GM18520 (cell line): ENCODE data around the gene GLIS2.

Experiments used
- ATAC-seq: cut with Tn5 transposase; IDR thresholded peaks from one replicate; pipeline ENCODE4 v1.9.1; 2021; ENCODE audit not compliant: unreplicated experiment

GLIS2 gene

DNA sequence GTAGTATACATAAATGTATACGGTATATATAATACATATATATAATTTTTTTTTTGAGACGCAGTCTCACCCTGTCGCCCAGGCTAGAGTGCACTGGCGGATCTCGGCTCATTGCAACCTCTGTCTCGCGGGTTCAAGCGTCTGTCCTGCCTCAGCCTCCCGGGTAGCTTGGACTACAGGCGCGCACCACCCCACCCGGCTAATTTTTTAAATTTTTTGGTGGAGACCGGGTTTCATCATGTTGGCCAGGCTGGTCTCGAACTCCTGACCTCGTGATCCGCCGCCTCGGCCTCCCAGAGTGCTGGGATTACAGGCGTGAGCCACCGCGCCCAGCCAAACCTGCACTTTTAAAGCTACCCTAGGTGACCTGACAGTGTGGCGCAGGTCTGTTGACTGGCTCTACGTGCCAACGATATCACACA is 34.5 kb downstream of the GLIS2 start:
- ATAC-seq: no peak

DNA sequence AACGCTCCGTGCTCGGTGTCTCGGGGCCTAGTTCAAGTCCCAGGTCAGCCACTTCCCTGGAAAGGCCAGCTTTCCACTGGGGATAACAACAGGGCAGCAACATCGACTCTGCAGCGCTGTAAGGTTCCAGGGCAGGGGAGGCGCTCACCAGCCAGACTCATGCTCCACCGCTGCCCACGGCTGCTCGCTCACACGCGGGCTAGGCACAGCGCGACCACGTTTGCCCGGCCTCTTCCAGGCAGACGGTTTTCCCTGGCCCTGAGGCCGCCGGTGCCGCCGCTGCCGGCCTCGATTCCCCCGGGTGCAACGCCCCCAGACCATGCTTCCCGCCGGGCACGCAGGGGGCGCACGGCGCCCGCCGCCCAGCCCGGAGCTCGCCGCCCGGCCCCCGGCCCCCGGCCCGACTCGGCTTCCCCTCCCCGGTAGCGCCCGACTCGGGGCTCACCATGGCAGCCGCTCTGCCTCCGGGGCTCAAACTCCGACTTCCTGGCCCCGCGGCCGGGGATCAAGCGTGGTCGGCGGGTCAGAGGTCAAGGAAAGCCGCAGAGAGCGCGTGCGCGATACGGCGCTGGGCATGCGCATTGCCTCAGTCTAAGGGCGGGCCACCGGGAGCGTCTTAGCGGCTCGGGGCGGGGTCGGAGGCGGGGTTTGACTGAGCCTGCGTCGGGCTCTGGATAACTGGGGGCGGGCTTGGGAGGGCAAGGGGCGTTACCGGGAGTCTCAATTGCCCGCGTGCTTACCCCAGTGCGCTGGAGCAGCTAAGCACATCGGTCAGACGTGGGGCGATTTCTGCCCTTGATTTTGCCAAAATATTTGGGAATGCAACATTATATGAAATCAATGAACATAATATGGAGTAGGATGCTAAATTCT is 35.2 kb downstream of the GLIS2 start, which contains the start of gene PAM16:
Gene PAM16, minus strand, starts transcription at position 535 of the 873 bp plus-strand sequence. Its CDS starts 87 bp downstream, at position 448.
- ATAC-seq: peak; percentile 92

DNA sequence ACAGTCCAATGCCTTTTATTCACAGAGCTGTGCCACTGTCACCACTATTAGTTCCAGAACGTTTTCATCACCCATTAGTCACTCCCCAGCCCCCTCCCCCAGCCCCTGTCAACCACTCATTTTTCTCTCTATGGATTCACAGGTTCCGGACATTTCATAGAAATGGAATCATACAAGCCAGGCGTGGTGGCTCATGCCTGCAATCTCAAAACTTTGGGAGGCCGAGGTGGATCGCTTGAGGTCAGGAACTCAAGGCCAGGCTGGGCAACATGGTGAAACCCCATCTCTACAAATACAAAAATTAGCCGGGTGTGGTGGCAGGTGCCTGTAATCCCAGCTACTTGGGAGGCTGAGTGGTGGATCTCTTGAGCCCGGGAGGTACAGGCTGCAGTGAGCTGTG is 36.0 kb downstream of the GLIS2 start:
- no peak for ATAC-seq

DNA sequence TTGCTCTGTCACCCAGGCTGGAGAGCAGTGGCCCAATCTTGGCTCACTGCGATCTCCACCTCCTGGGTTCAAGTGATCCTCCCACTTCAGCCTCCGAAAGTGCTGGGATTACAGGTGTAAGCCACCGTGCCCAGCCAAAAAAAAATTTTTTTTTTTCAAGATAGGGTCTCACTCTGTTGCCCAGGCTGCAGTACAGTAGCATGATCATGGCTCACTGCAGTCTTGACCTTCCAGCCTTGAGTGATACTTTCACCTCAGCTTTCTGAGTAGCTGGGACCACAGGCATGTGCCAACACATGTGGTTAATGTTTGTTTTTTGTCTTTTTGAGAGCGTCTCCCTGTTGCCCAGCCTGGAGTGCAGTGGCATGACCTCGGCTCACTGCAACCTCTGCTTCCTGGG is 37.0 kb downstream of the GLIS2 start:
- no peak for ATAC-seq

DNA sequence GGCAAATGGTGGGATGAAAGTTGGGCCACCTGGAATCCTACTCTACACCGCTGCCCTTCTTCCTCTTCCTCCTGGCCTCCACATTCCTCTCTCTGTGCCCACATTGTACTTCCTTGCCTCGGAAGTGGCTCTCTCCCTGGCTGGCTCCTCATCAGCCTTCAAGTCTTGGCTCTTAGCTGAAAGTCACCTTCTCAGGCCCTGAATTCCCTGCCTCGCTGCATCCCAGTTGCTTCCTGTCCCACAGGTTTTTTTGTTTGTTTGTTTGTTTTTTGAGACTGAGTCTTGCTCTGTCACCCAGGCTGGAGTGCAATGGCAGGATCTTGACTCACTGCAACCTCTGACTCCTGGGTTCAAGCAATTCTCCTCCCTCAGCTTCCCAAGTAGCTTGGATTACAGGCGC is 37.8 kb downstream of the GLIS2 start:
- no peak for ATAC-seq

DNA sequence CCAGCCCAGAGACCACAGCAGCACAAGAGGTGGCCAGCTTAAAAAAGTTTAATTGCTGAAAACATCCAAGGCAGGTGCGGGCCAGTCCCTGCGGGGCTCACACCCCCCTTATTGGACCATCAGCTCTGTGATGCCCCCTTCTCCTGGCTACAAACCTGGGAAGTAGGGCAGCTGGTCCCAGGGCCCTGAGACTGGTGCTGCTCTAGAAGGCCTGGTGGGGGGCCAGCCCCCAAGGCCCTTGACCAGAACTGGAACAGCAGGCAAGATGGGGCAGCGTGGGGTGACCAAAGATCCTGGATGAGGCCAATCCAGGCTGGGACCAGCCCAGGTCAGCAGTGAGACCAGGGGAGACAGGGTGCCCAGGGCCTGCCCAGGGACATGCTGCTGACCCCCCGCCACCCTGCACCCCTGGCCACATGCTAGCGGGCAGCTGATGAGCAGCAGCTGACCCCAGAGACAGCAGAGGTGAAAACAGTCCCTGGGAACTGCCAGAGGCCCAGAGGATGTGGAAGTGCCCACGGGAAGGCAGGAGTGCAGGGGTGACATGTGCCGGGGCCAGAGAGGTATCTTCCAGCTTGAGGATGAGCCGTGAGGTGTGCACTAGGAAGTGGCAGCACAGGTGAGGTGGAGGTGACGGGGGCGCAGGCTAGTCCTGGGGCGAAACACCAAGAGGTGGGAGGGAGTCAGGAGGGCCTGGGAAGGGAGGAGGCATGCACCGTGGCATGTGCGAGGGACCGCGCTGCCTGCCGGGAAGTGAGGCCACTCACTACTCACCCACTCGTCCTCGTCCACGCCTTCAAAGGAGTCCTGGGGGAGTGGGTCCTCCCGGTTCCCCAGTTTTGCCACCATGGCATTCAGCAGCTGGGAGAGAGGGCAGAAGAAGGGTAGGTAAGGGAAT is 38.9 kb downstream of the GLIS2 start:
- no peak for ATAC-seq

DNA sequence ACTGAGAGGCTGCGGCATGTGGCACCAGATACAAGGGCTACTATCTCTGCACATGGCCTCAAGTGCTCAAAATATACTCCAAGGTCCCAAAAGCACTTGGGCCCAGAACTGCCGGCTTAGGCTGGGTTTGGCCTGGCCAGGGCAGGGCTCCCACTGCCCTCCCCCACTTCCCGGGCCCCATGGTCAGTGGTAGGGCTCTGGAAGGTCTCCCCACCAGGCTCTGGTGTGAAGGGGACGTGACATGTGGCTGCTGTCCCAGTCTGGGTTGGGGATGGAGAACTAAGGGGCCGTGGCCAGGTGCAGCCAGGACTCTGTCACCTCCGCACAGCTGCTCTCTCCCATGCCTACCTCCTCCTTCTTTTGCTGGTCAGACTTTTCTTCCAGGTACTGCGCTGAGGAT is 41.0 kb downstream of the GLIS2 start:
- no peak for ATAC-seq

DNA sequence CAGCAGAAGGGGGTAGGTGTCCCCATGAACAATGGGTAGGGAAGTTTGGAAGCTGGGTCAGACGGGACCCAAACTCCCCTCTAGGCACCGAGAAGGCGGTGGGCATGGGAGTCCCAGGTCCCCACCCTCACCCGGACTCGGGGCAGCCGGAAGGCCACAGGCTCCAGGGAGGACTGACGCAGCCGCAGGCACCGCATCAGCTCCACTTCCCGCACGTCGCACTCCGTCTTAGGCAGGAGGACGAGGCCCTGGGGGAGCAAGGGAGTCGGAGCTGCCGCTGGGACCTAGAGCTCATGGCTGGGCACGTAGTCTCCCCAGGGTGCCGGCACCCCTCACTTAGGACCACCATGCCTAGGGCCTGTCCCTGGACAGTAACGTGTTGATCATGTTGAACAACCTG is 42.4 kb downstream of the GLIS2 start:
- no peak for ATAC-seq

DNA sequence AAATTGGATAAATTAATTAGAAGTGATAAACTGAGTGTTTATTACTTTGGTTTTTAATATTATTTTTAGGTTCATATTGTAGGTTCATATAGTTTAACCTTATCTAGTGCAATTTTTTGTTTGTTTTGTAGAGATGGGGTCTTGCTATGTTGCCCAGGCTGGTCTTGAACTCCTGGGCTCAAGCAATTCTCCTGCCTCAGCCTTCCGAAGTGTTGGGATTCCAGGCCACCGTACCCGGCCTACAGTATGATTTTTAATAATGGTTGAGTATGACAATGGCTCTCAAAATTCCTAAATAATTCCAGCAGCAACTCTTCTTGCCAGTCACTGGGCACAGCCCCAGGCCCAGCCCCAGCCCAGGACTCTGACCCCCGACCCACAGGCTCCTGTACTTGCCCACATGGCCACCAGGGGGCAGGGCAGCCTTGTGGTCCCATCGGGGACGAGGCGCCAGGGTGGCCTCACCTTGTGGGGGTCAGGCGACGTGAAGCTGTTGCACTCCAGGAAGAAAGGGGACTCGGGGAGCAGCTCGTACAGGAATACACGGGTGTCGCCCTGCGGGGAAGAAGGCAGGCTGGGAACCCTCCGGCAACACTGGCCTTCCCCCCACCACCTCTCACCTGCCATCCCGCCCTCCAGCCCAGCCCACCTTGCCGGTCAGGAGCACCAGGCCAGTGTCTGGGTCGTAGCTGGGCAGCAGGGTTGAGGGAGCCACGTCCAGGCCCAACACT is 43.1 kb downstream of the GLIS2 start:
- ATAC-seq: no peak

DNA sequence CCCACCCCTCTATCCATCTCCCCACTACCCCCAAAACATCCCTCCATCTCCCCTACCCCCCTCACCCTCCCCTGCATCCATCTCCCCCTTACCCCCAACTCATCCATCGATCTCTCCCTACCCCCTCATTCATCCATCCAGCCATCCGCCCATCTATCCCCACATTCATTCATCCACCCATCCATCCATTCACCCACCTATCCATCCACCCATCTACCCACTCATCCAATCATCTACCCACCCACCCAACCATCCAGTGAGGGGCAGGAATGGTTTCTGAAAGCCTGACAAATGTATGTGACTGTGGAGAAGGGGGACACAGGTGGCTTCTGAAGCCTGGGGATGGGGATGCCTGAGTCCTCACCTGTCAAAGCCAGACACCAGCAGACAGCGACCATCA is 44.0 kb downstream of the GLIS2 start:
- ATAC-seq: no peak

DNA sequence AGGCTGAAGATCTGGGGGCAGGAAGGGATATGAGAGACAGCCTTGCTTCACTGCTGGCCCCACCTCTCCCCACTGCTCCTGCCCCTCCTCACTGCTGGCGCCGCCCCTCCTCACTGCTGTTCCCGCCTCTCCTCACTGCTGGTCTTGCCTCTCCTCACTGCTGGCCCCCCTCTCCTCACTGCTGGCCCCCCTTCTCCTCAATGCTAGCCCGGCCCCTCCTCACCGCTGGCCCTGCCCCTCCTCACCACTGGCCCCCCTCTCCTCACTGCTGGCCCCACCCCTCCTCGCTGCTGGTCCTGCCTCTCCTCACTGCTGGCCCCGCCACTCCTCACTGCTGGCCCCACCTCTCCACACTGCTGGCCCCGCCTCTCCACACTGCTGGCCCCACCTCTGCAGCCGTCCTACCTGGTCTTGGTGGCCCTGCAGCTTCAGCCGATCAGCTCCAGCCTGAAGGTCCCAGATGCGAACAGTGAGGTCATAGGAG is 44.7 kb downstream of the GLIS2 start:
- no peak for ATAC-seq

DNA sequence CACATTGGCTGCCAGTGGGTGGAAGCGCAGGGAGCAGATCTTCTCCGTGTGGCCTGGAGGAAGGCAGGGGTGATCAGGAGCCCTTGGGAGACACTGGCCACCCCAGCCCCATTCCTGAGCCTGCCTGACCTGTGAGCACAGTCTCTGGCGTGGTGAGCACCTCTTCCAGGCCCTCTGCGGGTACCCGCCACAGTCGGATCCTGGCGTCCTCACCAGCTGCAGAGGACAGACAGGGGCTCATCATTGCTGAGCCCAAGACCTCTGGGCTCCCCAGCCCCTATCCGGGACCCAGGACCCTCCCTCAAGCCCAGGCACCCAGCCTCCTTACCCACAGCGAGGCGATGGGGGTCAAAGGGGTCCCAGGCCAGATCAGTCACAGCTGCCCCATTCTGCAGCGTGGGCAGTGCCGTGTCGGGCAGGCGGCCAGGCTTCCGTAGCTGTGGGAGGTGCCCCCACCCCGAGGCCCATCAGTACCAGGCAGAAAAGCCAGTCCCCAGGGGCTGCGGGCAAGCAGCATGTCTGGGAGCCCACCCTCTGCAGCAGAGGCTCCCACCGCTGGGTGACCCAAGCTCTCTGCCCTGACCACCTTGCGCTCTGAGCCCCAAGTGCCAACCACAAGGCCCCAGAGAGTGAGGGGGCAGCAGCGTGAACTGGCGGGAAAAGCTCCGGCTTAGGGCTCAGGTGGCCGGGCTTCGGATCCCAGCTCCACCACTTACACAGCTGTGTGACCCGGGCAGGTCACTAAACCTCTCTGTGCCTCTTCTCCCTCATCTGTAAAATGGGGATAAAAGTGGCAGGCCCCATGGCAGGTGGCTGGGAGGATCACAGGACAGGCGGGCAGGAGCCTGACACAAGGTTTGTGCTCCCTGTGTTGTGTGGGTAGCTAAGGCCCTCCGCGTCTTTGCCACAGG is 45.4 kb downstream of the GLIS2 start:
- no peak for ATAC-seq

DNA sequence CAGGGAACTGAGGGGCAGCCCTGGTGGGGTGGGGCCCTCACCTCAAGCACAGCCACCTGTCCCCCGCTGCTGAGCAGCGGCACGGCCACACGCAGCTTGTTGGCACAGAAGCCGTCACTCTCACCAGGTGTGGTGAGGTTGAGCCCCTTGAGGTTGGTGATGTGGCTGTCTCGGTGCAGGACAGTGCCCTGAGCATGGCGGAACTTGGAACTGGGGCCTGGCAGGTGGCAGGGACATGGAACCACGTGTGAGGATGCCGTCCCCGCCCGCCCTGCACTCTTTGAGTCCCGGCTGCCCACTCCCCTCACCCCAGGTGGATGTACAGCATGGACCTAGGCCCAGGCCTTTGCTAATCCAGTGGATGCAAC is 46.1 kb downstream of the GLIS2 start:
- no peak for ATAC-seq

DNA sequence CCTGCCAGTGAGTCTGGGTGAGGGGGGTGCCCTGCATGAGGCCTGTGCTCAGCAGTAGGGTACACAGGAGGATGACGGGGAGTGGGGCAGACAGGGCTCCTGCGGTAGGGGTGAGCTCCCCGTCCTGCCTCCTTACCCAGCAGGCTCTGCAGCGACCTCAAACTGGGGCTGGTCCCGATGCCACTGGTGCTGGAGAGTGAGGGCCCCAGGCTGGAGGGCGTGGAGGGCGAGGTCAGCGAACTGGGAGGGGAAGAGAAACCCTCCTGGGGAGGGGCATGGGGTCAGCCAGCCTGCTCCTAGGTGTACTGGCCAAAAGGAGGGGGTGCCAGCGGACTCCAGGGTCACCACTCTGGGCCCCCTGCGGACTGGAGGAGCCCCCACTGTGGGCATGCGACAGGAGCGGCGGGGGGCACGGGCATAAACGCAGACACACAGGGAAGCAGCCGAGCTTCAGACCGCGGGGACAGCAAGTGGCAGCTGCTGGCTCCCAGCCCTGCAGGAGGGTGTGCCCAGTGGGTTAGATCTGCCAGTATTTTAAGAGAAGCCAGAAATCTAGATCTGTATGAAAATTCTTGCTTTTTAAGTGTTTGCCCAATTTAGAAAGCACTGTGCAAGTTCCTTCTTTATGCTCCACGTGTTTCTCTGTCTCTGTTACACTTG is 46.7 kb downstream of the GLIS2 start:
- no peak for ATAC-seq

DNA sequence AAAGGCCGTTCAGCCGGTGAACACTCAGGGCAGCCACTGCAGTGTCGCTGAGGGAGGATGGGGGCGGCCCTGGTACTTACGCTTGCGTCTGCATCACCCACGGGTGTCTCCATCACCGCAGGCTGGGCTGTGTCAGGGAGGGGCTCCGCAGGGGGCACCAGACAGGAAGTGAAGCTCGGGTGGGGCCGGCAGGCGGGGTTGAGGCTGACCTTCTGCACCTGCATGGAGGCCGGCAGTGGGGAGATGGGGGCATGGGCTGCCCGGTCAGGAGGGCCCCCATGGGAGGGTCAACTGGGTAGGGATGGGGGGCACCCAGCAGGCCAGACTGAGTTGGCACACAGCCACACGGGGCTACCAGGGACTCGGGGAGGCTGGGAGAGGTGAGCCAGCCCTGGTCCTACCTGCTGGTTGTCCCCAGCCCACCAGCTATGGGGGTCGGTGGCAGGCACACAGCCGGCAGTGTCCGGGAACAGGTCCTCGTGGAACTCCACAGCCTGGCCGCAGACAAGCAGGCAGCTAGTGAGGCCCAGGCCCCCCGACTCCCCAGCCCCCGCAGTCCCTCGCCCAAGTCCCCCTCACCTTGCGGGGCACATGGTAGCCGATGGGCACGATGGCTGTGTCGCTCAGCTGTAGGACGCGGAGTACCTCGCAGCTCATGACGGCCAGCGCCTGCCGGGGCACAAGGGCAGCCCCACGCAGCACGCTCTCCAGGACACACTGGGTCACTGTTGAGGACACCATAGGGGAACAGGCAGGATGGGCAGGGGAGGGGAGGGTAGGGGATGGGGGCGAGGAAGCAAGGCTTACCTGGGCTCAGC is 48.5 kb downstream of the GLIS2 start:
- no peak for ATAC-seq

DNA sequence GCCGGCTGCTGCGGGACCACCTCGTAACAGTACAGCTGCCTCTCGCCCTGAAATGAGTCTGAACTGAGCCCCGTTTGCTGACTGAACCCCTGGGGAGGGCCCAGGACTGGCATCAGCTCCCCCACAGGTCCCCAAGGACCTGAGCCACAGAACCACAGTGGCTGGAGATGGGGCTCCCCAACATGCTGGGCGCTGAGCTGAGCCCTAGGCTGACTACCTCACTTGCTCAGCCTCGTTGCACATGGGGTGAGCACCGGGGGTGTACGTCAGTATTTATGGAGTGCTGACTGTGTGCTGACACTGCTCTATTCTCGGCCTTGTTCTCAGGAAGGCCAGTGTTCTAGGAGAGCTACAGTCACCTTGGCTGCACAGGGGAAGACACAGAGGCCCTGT is 49.1 kb downstream of the GLIS2 start:
- peak; percentile 78 for ATAC-seq

DNA sequence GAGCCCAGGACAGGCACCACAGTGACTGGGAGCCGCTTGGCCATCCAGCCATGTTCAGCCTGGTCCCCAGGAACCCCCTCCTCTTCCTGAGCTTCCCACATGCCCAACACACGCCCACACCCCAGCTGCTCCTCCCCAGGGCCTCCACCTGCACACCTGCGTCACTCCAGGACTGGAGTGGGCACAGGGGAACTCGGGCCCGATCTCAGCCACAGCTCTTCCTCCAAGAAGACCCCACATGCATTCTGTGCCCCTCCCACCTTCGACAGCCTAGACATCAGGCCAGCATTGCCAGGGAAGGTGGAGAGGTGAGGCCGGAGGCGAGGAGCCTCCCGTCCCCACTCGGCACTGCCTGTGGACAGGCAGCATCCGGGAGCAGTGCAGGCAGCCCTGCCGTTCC is 49.7 kb downstream of the GLIS2 start:
- ATAC-seq: no peak

DNA sequence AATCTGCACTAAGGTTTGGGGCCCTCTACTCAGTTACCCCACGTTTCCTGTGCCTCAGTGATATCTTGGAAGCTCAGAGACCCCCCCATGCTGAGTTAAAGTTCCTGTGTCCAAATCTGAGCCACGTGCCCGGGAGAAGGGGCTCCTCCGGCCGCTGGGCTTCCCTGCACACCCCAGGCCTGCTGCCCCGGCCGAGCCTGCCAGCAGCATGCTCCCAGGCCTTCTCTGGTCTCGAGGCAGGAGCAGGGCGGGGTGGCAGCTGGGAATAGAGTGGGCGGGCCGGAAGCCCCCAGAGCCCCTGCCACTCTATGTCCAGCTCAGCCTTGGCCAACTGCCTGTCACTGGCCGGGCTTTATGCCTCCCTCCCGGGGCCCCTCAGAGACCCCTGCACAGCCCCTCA is 50.1 kb downstream of the GLIS2 start:
- ATAC-seq: no peak

DNA sequence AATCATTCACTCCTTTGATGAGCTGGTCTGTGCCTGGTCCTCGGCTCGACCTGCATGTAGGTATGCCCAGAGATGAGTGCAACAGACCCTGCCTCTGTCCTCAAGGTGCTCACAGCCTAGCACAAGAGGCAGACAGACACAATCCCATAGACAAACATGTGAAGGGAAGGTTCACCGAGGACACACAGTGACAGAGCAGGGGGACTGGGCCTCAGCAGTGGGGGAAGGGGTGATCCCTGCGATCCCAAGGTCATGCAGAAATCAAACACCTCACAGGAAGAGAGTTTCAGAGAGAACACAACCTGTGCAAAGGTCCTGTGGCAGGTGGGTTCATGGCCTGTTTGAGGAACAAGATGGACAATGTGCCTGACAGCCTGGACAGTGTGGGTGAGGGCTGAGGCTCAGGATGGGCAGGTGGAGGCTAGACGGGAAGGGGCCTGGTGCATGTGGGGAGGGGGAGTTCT is 51.6 kb downstream of the GLIS2 start:
- no peak for ATAC-seq
